PC-9 (cell line): Measurements from ENCODE around the gene BAG1. TPM values are rescaled to one million over a fixed set of nuclear protein-coding genes. Genes with fewer than 3 reads are reported as not detected.

Experiments
- BruUV-seq: library from RNA; stranded (reverse); fragments of 400-500 nt; replicated peaks from 2 replicates; lab custom pipeline; 2021; lab: Mats Ljungman, UMichigan
- CTCF ChIA-PET: fragments of 300-600 bp; sonication (Branson Sonifier 250); formaldehyde crosslinking; loops from one replicate; lab custom pipeline; 2022; ENCODE audit warnings: antibody characterized with exemption; lab: Charles Lee
- POLR2A ChIA-PET: fragments of 300-600 bp; sonication (Branson Sonifier 250); formaldehyde crosslinking; loops from one replicate; lab custom pipeline; 2022; ENCODE audit warnings: antibody characterized with exemption; ENCODE audit not compliant: unreplicated experiment; lab: Charles Lee
- DNase-seq, 2 experiments: peaks; one replicate each; pipeline versions ENCODE4 v3.0.0 to v3.0.0-alpha.2; 2015 to 2022; ENCODE audit warnings: mixed read lengths in 1 of 2
- H2AFZ ChIP-seq: fragments of 200-600 bp; sonication (generic); 2 replicates; pipeline ENCODE4 v1.8.1; 2017; ENCODE audit warnings: antibody characterized with exemption
- H3F3A ChIP-seq: fragments of 200-600 bp; sonication (generic); 2 replicates; pipeline ENCODE4 v1.8.1; 2017; ENCODE audit warnings: antibody characterized with exemption, mild to moderate bottlenecking, low read depth; ENCODE audit not compliant: insufficient read depth
- H3K27ac ChIP-seq: fragments of 200-600 bp; sonication (generic); 2 replicates; pipeline ENCODE4 v1.6.1; 2016; ENCODE audit warnings: mixed run types
- H3K27me3 ChIP-seq: fragments of 200-600 bp; sonication (generic); 2 replicates; pipeline ENCODE4 v1.6.1; 2016; ENCODE audit warnings: low read depth, mixed run types; ENCODE audit not compliant: insufficient read depth
- H3K36me3 ChIP-seq: fragments of 200-600 bp; sonication (generic); 2 replicates; pipeline ENCODE4 v1.6.1; 2016; ENCODE audit warnings: low read depth, mixed run types
- H3K4me1 ChIP-seq: fragments of 200-600 bp; sonication (generic); replicated peaks from 2 replicates; pipeline ENCODE4 v1.6.1; 2016; ENCODE audit warnings: mixed run types; ENCODE audit not compliant: insufficient read depth
- H3K4me2 ChIP-seq: fragments of 200-600 bp; sonication (generic); 2 replicates; pipeline ENCODE4 v1.6.1; 2017; ENCODE audit warnings: mixed run types
- H3K4me3 ChIP-seq: fragments of 200-600 bp; sonication (generic); 2 replicates; pipeline ENCODE4 v1.6.1; 2016; ENCODE audit warnings: mixed run types
- H3K79me2 ChIP-seq: fragments of 200-600 bp; sonication (generic); 2 replicates; pipeline ENCODE4 v1.6.1; 2017; ENCODE audit warnings: low read depth, mixed run types
- H3K9me2 ChIP-seq: fragments of 200-600 bp; sonication (generic); 2 replicates; pipeline ENCODE4 v1.8.1; 2017; ENCODE audit warnings: mild to moderate bottlenecking; ENCODE audit not compliant: insufficient read depth
- H3K9me3 ChIP-seq: fragments of 200-600 bp; sonication (generic); 2 replicates; pipeline ENCODE4 v1.8.1; 2016; ENCODE audit warnings: low read depth; ENCODE audit not compliant: insufficient read depth
- H4K20me1 ChIP-seq: fragments of 200-600 bp; sonication (generic); 2 replicates; pipeline ENCODE4 v1.8.1; 2017; ENCODE audit not compliant: insufficient read depth
- CTCF ChIP-seq: fragments of 200-600 bp; sonication (generic); conservative IDR thresholded peaks from 2 replicates; pipeline ENCODE4 v1.6.1; 2017; ENCODE audit warnings: mixed run types, antibody characterized with exemption, mild to moderate bottlenecking, moderate library complexity
- EZH2 ChIP-seq: fragments of 200-600 bp; sonication (generic); IDR thresholded peaks from 2 replicates; pipeline ENCODE4 v1.8.0; 2017; ENCODE audit warnings: antibody characterized with exemption, low read depth
- intact Hi-C: fragments of 100-400 bp; cut with micrococcal nuclease; formaldehyde crosslinking; loops from one replicate; pipeline ENCODE4 v1.10.0; 2022; ENCODE audit not compliant: unreplicated experiment
- total RNA-seq: library from RNA; stranded (reverse); gene quantifications from 2 replicates; pipeline ENCODE4 v1.2.3, GENCODE V29; 2021

The BAG1 gene
- total RNA-seq, 1 experiment from 2014 or later = 21.9 TPM

- no TSS peak for BruUV-seq
These were observed 45.4 kb upstream of the BAG1 start for GRCh38 chr9:33309903-33310302.

GRCh38 chr9:33307067-33307466, 42.6 kb upstream of the BAG1 start:
- POLR2A ChIA-PET = no interaction called here
- no peak overlapping the region for H3K4me3 ChIP-seq
- no peak overlapping the region for H3K27ac ChIP-seq
- H3K79me2 ChIP-seq = no peaks in the 10 kb centered on the region
- no peaks in the 10 kb centered on the region; the same call in 1 of the 2 replicates for H3K36me3 ChIP-seq
- CTCF ChIA-PET = no interaction called here
- H3K9me3 ChIP-seq = no peaks in the 10 kb centered on the region
- no peak overlapping the region for H2AFZ ChIP-seq
- H3K9me2 ChIP-seq = no peaks in the 10 kb centered on the region
- TF ChIP-seq EZH2 = no peak
- no peak for TF ChIP-seq CTCF
- no peaks in the 10 kb centered on the region for H3K4me1 ChIP-seq
- H3K4me2 ChIP-seq = no peak overlapping the region
- H3K27me3 ChIP-seq = no peaks in the 10 kb centered on the region
- intact Hi-C loops = no loop called here
- no peaks in the 10 kb centered on the region for H3F3A ChIP-seq
- no peak for DNase-seq
- H4K20me1 ChIP-seq = no peaks in the 10 kb centered on the region
- no TSS peak for BruUV-seq

More at GRCh38 chr9:33309903-33310302, 45.4 kb upstream of the BAG1 start:
- Histone ChIP-seq H3K27me3 (no peaks in the 10 kb centered on the region), H3K9me2 (no peaks in the 10 kb centered on the region), H3K27ac (no peak overlapping the region), H2AFZ (no peak overlapping the region), H3K36me3 (peaks cover 4% of the 10 kb centered on the region; the same call in 1 of the 2 replicates), H3K4me1 (no peaks in the 10 kb centered on the region), H4K20me1 (no peaks in the 10 kb centered on the region), H3F3A (no peaks in the 10 kb centered on the region), H3K79me2 (no peaks in the 10 kb centered on the region), H3K4me3 (no peak overlapping the region), H3K4me2 (no peak overlapping the region), H3K9me3 (no peaks in the 10 kb centered on the region)
- no peak for DNase-seq
- POLR2A ChIA-PET = no interaction called here
- CTCF ChIA-PET = no interaction called here
- intact Hi-C loops = no loop called here
- TF ChIP-seq CTCF = no peak
- no peak for TF ChIP-seq EZH2

- Histone ChIP-seq H3K4me1 (no peaks in the 10 kb centered on the region), H3K4me2 (no peak overlapping the region), H3K9me3 (no peaks in the 10 kb centered on the region), H3K9me2 (no peaks in the 10 kb centered on the region), H3K27me3 (no peaks in the 10 kb centered on the region), H3K4me3 (no peak overlapping the region), H2AFZ (no peak overlapping the region), H4K20me1 (no peaks in the 10 kb centered on the region), H3K27ac (no peak overlapping the region), H3F3A (no peaks in the 10 kb centered on the region), H3K36me3 (no peaks in the 10 kb centered on the region; the same call in 1 of the 2 replicates), H3K79me2 (no peaks in the 10 kb centered on the region)
- intact Hi-C loops = no loop called here
- no peak for TF ChIP-seq EZH2
- TF ChIP-seq CTCF = no peak
- BruUV-seq = no TSS peak
- DNase-seq = no peak
- ChIA-PET CTCF (no interaction called here), POLR2A (no interaction called here)
These were observed 41.5 kb upstream of the BAG1 start for GRCh38 chr9:33306037-33306436.
